Lower lobe of right lung (tissue), 2 donors: Measurements from ENCODE around the gene ATAD3B. TPM values are rescaled to one million over a fixed set of nuclear protein-coding genes. Genes with fewer than 3 reads are reported as not detected.

Experiments used
- ATAC-seq, 2 donors: fragments of 200-7000 bp; cut with Tn5 transposase; one replicate each; pipeline ENCODE4 v1.9.1; 2020 to 2022; ENCODE audit warnings: mild to moderate bottlenecking in 2 of 2, moderate library complexity in 2 of 2
- DNase-seq: peaks from one replicate; pipeline ENCODE4 v3.0.0-alpha.2; 2020
- H3K27ac ChIP-seq: fragments of 200-600 bp; one replicate; pipeline ENCODE4 v1.8.0; 2022
- H3K27me3 ChIP-seq: fragments of 200-600 bp; one replicate; pipeline ENCODE4 v1.8.0; 2022; ENCODE audit warnings: low read depth
- H3K36me3 ChIP-seq: fragments of 200-600 bp; one replicate; pipeline ENCODE4 v1.8.0; 2022; ENCODE audit warnings: mild to moderate bottlenecking
- H3K4me1 ChIP-seq: fragments of 200-600 bp; one replicate; pipeline ENCODE4 v1.8.0; 2022
- H3K4me3 ChIP-seq: fragments of 200-600 bp; one replicate; pipeline ENCODE4 v1.8.0; 2022; ENCODE audit warnings: mild to moderate bottlenecking
- H3K9me3 ChIP-seq: fragments of 200-600 bp; one replicate; pipeline ENCODE4 v1.8.0; 2022
- intact Hi-C: fragments of 100-400 bp; cut with DNase I; formaldehyde crosslinking; loops from one replicate; pipeline ENCODE4 v1.11.0; 2022
- long read RNA-seq: library from polyadenylated mRNA; unstranded; transcript quantifications from one replicate; pipeline ENCODE4 v2.0.0, GENCODE V29; 2021
- total RNA-seq: library from RNA; stranded (reverse); fragmentation: NEBNext Ultra II Directional; extraction: Animal tissue kit (Norgen Biotek cat#: 25700); gene quantifications from one replicate; pipeline ENCODE4 v1.2.1, GENCODE V29; 2021
- TF ChIP-seq, protein P1 (sequence below): fragments of 200-600 bp; IDR thresholded peaks from one replicate; pipeline ENCODE4 v1.8.0; 2022; ENCODE audit warnings: antibody characterized with exemption, mild to moderate bottlenecking
- donor health status: DM: no; HTN: yes; CAD: no; lungs with severe emphysema.

ATAD3B gene
- total RNA-seq = 19.0 TPM
- long read RNA-seq, transcript ATAD3B-201 (16 exons, 2,448 nt) = major isoform, 5 of 17 reads
- long read RNA-seq, partial matches to known transcripts = 3 of 17 reads
- long read RNA-seq, other reads (novel, unspliced or antisense) = 9 of 17 reads

GRCh38 chr1:1471389-1472052 is at the start of gene ATAD3B:
TSS of gene ATAD3B (plus strand) at chr1:1471765. CDS start at chr1:1471885, 120 bp downstream.
- Histone ChIP-seq H3K36me3 (no peaks in the 10 kb centered on the region), H3K27me3 (no peaks in the 10 kb centered on the region), H3K4me3 (peak within 1 kb of the TSS; percentile 86), H3K9me3 (no peaks in the 10 kb centered on the region), H3K27ac (peak within 1 kb of the TSS; percentile 85), H3K4me1 (peaks cover 21% of the 10 kb centered on the region)
- peak; percentile 96 for DNase-seq
- TF ChIP-seq, protein P1, sequence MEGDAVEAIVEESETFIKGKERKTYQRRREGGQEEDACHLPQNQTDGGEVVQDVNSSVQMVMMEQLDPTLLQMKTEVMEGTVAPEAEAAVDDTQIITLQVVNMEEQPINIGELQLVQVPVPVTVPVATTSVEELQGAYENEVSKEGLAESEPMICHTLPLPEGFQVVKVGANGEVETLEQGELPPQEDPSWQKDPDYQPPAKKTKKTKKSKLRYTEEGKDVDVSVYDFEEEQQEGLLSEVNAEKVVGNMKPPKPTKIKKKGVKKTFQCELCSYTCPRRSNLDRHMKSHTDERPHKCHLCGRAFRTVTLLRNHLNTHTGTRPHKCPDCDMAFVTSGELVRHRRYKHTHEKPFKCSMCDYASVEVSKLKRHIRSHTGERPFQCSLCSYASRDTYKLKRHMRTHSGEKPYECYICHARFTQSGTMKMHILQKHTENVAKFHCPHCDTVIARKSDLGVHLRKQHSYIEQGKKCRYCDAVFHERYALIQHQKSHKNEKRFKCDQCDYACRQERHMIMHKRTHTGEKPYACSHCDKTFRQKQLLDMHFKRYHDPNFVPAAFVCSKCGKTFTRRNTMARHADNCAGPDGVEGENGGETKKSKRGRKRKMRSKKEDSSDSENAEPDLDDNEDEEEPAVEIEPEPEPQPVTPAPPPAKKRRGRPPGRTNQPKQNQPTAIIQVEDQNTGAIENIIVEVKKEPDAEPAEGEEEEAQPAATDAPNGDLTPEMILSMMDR = no peak
- ATAC-seq = peak; percentile 97 to 98
- intact Hi-C loops = no loop called here

DNA sequence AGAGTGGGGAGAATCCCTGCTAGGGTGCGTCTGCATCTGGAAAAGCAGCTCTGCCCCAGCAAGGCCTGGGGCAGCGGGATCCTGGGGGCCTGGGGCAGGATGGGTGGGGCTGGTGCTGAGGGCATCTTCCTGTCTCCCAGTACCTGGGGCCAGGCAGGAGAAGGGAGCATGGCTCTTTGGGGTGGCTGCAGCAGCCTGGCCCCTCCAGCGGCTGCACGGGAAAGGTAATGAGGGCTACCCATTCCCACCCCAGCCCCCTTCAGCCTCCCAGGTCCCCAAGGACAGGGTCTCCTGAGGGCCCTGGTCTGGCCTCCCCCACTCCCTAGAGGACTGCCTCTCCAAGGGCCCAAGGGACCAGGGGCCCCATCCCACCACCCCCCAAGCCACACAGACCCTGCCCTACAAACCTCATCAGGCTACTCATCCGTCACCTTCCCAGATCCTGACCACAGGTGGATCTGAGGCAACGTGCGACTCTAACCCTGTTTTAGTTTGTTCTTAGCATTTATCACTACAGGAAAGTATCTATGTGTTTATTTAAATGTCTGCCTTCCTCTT is 49.6 kb upstream of the ATAD3B start:
- H3K27ac ChIP-seq = peak overlapping the region; percentile 81
- TF ChIP-seq, protein P1 = no peak

GRCh38 chr1:1422465-1423244 is 48.9 kb upstream of the ATAD3B start:
- peaks cover 14% of the 10 kb centered on the region for H3K4me1 ChIP-seq
- DNase-seq = no peak
- no peaks in the 10 kb centered on the region for H3K9me3 ChIP-seq
- H3K27ac ChIP-seq = no peak overlapping the region
- TF ChIP-seq, protein P1 = no peak
- H3K4me3 ChIP-seq = no peak overlapping the region
- intact Hi-C loops = no loop called here
- ATAC-seq = no peak
- no peaks in the 10 kb centered on the region for H3K36me3 ChIP-seq
- H3K27me3 ChIP-seq = peaks cover 4% of the 10 kb centered on the region

More for the DNA sequence above, 49.6 kb upstream of the ATAD3B start:
- ATAC-seq = no peak
- Histone ChIP-seq H3K9me3 (no peaks in the 10 kb centered on the region), H3K36me3 (no peaks in the 10 kb centered on the region), H3K4me3 (no peak overlapping the region), H3K27me3 (peaks cover 4% of the 10 kb centered on the region), H3K4me1 (peaks cover 14% of the 10 kb centered on the region)
- intact Hi-C loops = no loop called here
- DNase-seq = no peak

DNA sequence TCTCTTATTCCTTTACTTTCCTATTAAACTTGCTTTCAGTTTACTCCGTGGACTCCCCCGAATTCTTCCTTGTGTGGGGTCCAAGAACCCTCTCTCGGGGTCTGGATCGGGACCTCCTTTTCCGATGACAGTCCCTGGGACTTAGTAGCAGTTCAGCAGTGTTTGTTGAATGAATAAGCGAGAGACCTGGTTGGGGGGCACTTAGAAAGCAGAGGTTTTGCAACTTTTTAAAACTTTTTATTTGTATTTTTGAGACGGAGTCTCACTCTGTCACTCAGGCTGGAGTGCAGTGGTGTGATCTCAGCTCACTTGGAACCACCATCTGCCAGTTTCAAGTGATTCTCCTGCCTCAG is 48.3 kb upstream of the ATAD3B start:
- Histone ChIP-seq H3K27ac (no peak overlapping the region), H3K9me3 (no peaks in the 10 kb centered on the region), H3K4me1 (peaks cover 14% of the 10 kb centered on the region), H3K36me3 (no peaks in the 10 kb centered on the region), H3K4me3 (no peak overlapping the region), H3K27me3 (peaks cover 4% of the 10 kb centered on the region)
- DNase-seq (no peak), ATAC-seq (no peak)
- TF ChIP-seq, protein P1 = no peak
- intact Hi-C loops = no loop called here

DNA sequence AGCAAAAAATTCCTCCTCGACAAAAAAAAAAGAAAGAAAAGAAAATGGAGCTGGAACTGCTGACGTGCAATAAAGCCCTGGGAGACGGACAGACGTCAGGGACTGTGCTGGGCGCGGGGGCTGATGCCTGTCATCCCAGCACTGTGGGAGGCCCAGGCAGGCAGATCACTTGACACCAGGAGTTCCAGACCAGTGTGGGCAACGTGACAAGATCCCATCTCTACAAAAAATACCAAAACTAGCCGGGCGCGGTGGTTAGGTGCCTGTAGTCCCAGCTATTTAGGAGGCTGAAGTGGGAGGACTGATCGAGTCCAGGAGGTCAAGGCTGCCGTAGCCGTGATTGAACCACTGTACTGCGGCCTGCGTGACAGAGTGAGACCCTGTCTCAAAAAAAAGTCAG is 46.9 kb upstream of the ATAD3B start:
- H3K36me3 ChIP-seq = no peaks in the 10 kb centered on the region
- TF ChIP-seq, protein P1 = no peak
- ATAC-seq = no peak
- H3K9me3 ChIP-seq = no peaks in the 10 kb centered on the region
- no peak overlapping the region for H3K27ac ChIP-seq
- H3K4me1 ChIP-seq = peaks cover 8% of the 10 kb centered on the region
- H3K4me3 ChIP-seq = no peak overlapping the region
- intact Hi-C loops = no loop called here
- DNase-seq = no peak
- H3K27me3 ChIP-seq = peaks cover 4% of the 10 kb centered on the region
